Measurements from ENCODE around the gene VPS9D1. TPM values are rescaled to one million over a fixed set of nuclear protein-coding genes. Genes with fewer than 3 reads are reported as not detected.

The VPS9D1 gene
- total RNA-seq, 1 experiment from 2014 or later = 26.7 TPM

GRCh38 chr16:89687092-89687940, 33.4 kb downstream of the VPS9D1 start:
- TSS peak; percentile 48 for BruUV-seq (replicated peaks)
- TF ChIP-seq CTCF (IDR thresholded peaks at IDR 0.05; ENCODE audit: unreplicated experiment) = no peak
- Mint-ChIP-seq H3K27ac (ENCODE audit: unreplicated experiment) (peak overlapping the region; percentile 65), H3K4me3 (ENCODE audit: low read depth, unreplicated experiment) (peak overlapping the region; percentile 82), H3K9me3 (ENCODE audit: low read depth, unreplicated experiment) (no peaks in the 10 kb centered on the region), H3K36me3 (ENCODE audit: insufficient read depth, unreplicated experiment) (peaks cover 75% of the 10 kb centered on the region), H3K27me3 (ENCODE audit: unreplicated experiment) (no peaks in the 10 kb centered on the region), H3K4me1 (ENCODE audit: low read depth, unreplicated experiment) (peaks cover 10% of the 10 kb centered on the region)
- peak; percentile 85 for DNase-seq
- CTCF ChIA-PET = interaction anchor here (1.1 to 1.5 kb wide), 3 partner anchors 13 to 30 kb away, joined by 4 to 17 read pairs (median 7); partner anchors contain the start of genes CHMP1A, SPATA2L and SPATA33
- intact Hi-C loops (cut with micrococcal nuclease; ENCODE audit: unreplicated experiment) = no loop called here

GRCh38 chr16:89686520-89687091, 34.1 kb downstream of the VPS9D1 start, which contains the start of gene CDK10:
TSS of gene CDK10 (plus strand) at chr16:89686689. CDS start at chr16:89686711, 22 bp downstream.
- H3K4me1 Mint-ChIP-seq (ENCODE audit: low read depth, unreplicated experiment) = peaks cover 10% of the 10 kb centered on the region
- intact Hi-C loops (cut with micrococcal nuclease; ENCODE audit: unreplicated experiment) = no loop called here
- TF ChIP-seq CTCF (IDR thresholded peaks at IDR 0.05; ENCODE audit: unreplicated experiment) = no peak
- peak within 1 kb of the TSS; percentile 65 for H3K27ac Mint-ChIP-seq (ENCODE audit: unreplicated experiment)
- H3K36me3 Mint-ChIP-seq (ENCODE audit: insufficient read depth, unreplicated experiment) = peaks cover 68% of the 10 kb centered on the region
- BruUV-seq (replicated peaks) = no TSS peak
- CTCF ChIA-PET = interaction anchor here (0.5 to 1.5 kb wide), 4 partner anchors 14 to 118 kb away, joined by 3 to 17 read pairs (median 6); partner anchors contain the start of genes CHMP1A, SPATA2L and SPATA33
- H3K9me3 Mint-ChIP-seq (ENCODE audit: low read depth, unreplicated experiment) = no peaks in the 10 kb centered on the region
- no peaks in the 10 kb centered on the region for H3K27me3 Mint-ChIP-seq (ENCODE audit: unreplicated experiment)
- DNase-seq = peak; percentile 96
- peak within 1 kb of the TSS; percentile 82 for H3K4me3 Mint-ChIP-seq (ENCODE audit: low read depth, unreplicated experiment)

- Mint-ChIP-seq H3K4me3 (ENCODE audit: low read depth, unreplicated experiment) (peak overlapping the region; percentile 82), H3K27ac (ENCODE audit: unreplicated experiment) (no peak overlapping the region), H3K27me3 (ENCODE audit: unreplicated experiment) (no peaks in the 10 kb centered on the region), H3K9me3 (ENCODE audit: low read depth, unreplicated experiment) (no peaks in the 10 kb centered on the region), H3K36me3 (ENCODE audit: insufficient read depth, unreplicated experiment) (peaks cover 61% of the 10 kb centered on the region), H3K4me1 (ENCODE audit: low read depth, unreplicated experiment) (peaks cover 10% of the 10 kb centered on the region)
- CTCF ChIA-PET = interaction anchor here (0.5 to 1.5 kb wide), 4 partner anchors 15 to 118 kb away, joined by 3 to 17 read pairs (median 6); partner anchors contain the start of genes CHMP1A, SPATA2L and SPATA33
- DNase-seq = no peak
- intact Hi-C loops (cut with micrococcal nuclease; ENCODE audit: unreplicated experiment) = no loop called here
- TF ChIP-seq CTCF (IDR thresholded peaks at IDR 0.05; ENCODE audit: unreplicated experiment) = no peak
- no TSS peak for BruUV-seq (replicated peaks)
These were observed 34.8 kb downstream of the VPS9D1 start for GRCh38 chr16:89685916-89686315.

GRCh38 chr16:89678258-89678657, 42.4 kb downstream of the VPS9D1 start:
- Mint-ChIP-seq H3K9me3 (ENCODE audit: low read depth, unreplicated experiment) (no peaks in the 10 kb centered on the region), H3K36me3 (ENCODE audit: insufficient read depth, unreplicated experiment) (peaks cover 7% of the 10 kb centered on the region), H3K4me1 (ENCODE audit: low read depth, unreplicated experiment) (no peaks in the 10 kb centered on the region), H3K4me3 (ENCODE audit: low read depth, unreplicated experiment) (no peak overlapping the region), H3K27ac (ENCODE audit: unreplicated experiment) (no peak overlapping the region), H3K27me3 (ENCODE audit: unreplicated experiment) (no peaks in the 10 kb centered on the region)
- no peak for TF ChIP-seq CTCF (IDR thresholded peaks at IDR 0.05; ENCODE audit: unreplicated experiment)
- DNase-seq = no peak
- CTCF ChIA-PET = interaction anchor here (0.7 kb wide), 1 partner anchor 22 kb away, joined by 5 read pairs; no protein-coding TSS in a partner anchor
- no TSS peak for BruUV-seq (replicated peaks)
- intact Hi-C loops (cut with micrococcal nuclease; ENCODE audit: unreplicated experiment) = no loop called here

All from Calu3 (cell line).